Endothelial cell of umbilical vein (primary cell): ENCODE data around the gene CSNK1G1. TPM values are rescaled to one million over a fixed set of nuclear protein-coding genes. Genes with fewer than 3 reads are reported as not detected.
A peak's percentile ranks its signal among the peaks of the same experiment; 100 is the strongest.

Experiments
- BruUV-seq: library from RNA; stranded (reverse); fragments of 400-500 nt; replicated peaks from 2 replicates; lab custom pipeline; 2021; lab: Mats Ljungman, UMichigan
- CTCF ChIA-PET: fragments of 300-600, 350-600 bp; sonication (Branson Sonifier 250); formaldehyde crosslinking; loops from one replicate; lab custom pipeline; 2021; ENCODE audit warnings: antibody characterized with exemption, inconsistent platforms; lab: Charles Lee
- POLR2A ChIA-PET: fragments of 300-600, 350-600 bp; sonication (Branson Sonifier 250); formaldehyde crosslinking; loops from one replicate; lab custom pipeline; 2021; ENCODE audit warnings: antibody characterized with exemption, inconsistent platforms; lab: Charles Lee
- DNase-seq: peaks from one replicate; pipeline ENCODE4 v3.0.0-alpha.2; 2011; ENCODE audit warnings: low read depth, low spot score
- FAIRE-seq: peaks from 2 replicates; lab custom pipeline; 2011; peaks lifted over from hg19 to GRCh38; lab: Jason Lieb, UNC
- H2AFZ ChIP-seq: 2 replicates; pipeline ENCODE4 v1.6.0; 2012; ENCODE audit warnings: low read depth, low read length, control low read depth, inconsistent platforms
- H3K27ac ChIP-seq: 2 replicates; pipeline ENCODE4 v1.5.1; 2011; ENCODE audit warnings: low read depth, mild to moderate bottlenecking, control low read depth, low read length, moderate library complexity; ENCODE audit not compliant: insufficient read depth
- H3K27me3 ChIP-seq, 2 experiments: 2 replicates each; pipeline versions ENCODE4 v1.6.0 to v1.6.1; 2011; ENCODE audit warnings: low read length in 2 of 2, mixed read lengths in 1 of 2; ENCODE audit not compliant: control insufficient read depth in 2 of 2, insufficient read depth in 2 of 2
- H3K36me3 ChIP-seq, 2 experiments: 2 replicates in 1 of 2; 3 replicates in 1 of 2; pipeline ENCODE4 v1.5.1; 2011; ENCODE audit warnings: low read length in 2 of 2, mild to moderate bottlenecking in 1 of 2, moderate library complexity in 1 of 2; ENCODE audit not compliant: control insufficient read depth in 2 of 2, insufficient read depth in 2 of 2; ENCODE audit errors: extremely low read depth in 1 of 2
- H3K4me1 ChIP-seq: 3 replicates; pipeline ENCODE4 v1.5.1; 2011; ENCODE audit warnings: mild to moderate bottlenecking, low read length; ENCODE audit not compliant: control insufficient read depth, insufficient read depth; ENCODE audit errors: extremely low read depth
- H3K4me2 ChIP-seq: 2 replicates; pipeline ENCODE4 v1.6.1; 2011; ENCODE audit warnings: low read length, control low read depth, mixed read lengths; ENCODE audit not compliant: insufficient read depth
- H3K4me3 ChIP-seq, 3 experiments: fragments of 200-600 bp in 1 of 3; sonication (generic), shearing (Covaris generic) in 1 of 3; replicated peaks in 1 of 3; 2 replicates each; pipeline ENCODE4 v1.5.1; 2011 to 2016; ENCODE audit warnings: control low read depth in 3 of 3, low read length in 3 of 3, mild to moderate bottlenecking in 2 of 3, inconsistent platforms in 1 of 3, low read depth in 1 of 3, moderate library complexity in 1 of 3; ENCODE audit not compliant: insufficient read depth in 1 of 3
- H3K79me2 ChIP-seq: 2 replicates; pipeline ENCODE4 v1.6.0; 2012; ENCODE audit warnings: low read length, inconsistent platforms; ENCODE audit not compliant: control insufficient read depth, insufficient read depth
- H3K9ac ChIP-seq: replicated peaks from 2 replicates; pipeline ENCODE3; 2011; ENCODE audit warnings: low read length, control low read depth; ENCODE audit not compliant: insufficient read depth; ENCODE audit errors: extremely low read depth
- H3K9me1 ChIP-seq: replicated peaks from 3 replicates; pipeline ENCODE4 v1.6.0; 2011; ENCODE audit warnings: mild to moderate bottlenecking, low read length; ENCODE audit not compliant: control insufficient read depth, insufficient read depth; ENCODE audit errors: extremely low read depth
- H3K9me3 ChIP-seq: replicated peaks from 2 replicates; pipeline ENCODE4 v1.5.1; 2012; ENCODE audit warnings: low read length, inconsistent platforms; ENCODE audit not compliant: control insufficient read depth, insufficient read depth
- H4K20me1 ChIP-seq: replicated peaks from 2 replicates; pipeline ENCODE3; 2011; ENCODE audit warnings: mild to moderate bottlenecking, low read length; ENCODE audit not compliant: control insufficient read depth, insufficient read depth; ENCODE audit errors: extremely low read depth
- EZH2 ChIP-seq: IDR thresholded peaks from 2 replicates; pipeline ENCODE4 v1.6.1; 2012; ENCODE audit warnings: borderline replicate concordance, low read depth, mild to moderate bottlenecking, moderate library complexity, low read length, inconsistent platforms; ENCODE audit not compliant: severe bottlenecking
- GATA2 ChIP-seq: IDR thresholded peaks from 2 replicates; pipeline ENCODE4 v1.7.0; 2011; ENCODE audit warnings: low read depth, mild to moderate bottlenecking, moderate library complexity, mixed read lengths, low read length; ENCODE audit not compliant: insufficient read length, insufficient read depth
- JUN ChIP-seq: IDR thresholded peaks from 2 replicates; pipeline ENCODE4 v1.6.1; 2011; ENCODE audit warnings: borderline replicate concordance, low read depth; ENCODE audit not compliant: insufficient read length, insufficient read depth
- MAX ChIP-seq: IDR thresholded peaks from 2 replicates; pipeline ENCODE4 v1.6.1; 2011; ENCODE audit not compliant: insufficient read depth, insufficient read length
- POLR2A ChIP-seq: IDR thresholded peaks from 2 replicates; pipeline ENCODE4 v1.6.1; 2012; ENCODE audit warnings: low read depth, mild to moderate bottlenecking, control low read depth, low read length
- POLR2AphosphoS5 ChIP-seq: IDR thresholded peaks from 2 replicates; pipeline ENCODE4 v1.6.1; 2012; ENCODE audit warnings: low read depth, mild to moderate bottlenecking, control low read depth, low read length, moderate library complexity; ENCODE audit not compliant: insufficient read depth
- dilution Hi-C: fragments of 300-500 bp; cut with MboI; formaldehyde crosslinking; loops from one replicate; pipeline ENCODE4 v1.15.0; 2019; ENCODE audit warnings: low sequenced_read_pairs; ENCODE audit not compliant: extremely low pct_ligation_motif_present
- intact Hi-C: fragments of 100-400 bp; cut with micrococcal nuclease; formaldehyde crosslinking; loops from one replicate; pipeline ENCODE4 v1.10.0; 2022
- polyA plus RNA-seq, 4 experiments: library from polyadenylated mRNA; depleted of rRNA in 3 of 4; stranded (reverse) in 3 of 4; unstranded in 1 of 4; fragments of >200 nt; gene quantifications; 2 replicates each; pipeline versions ENCODE4 v1.2.1 to v1.2.3, GENCODE V29; 2011 to 2012; ENCODE audit warnings: missing spikeins in 1 of 4
- total RNA-seq: library from RNA; stranded (reverse); gene quantifications from 2 replicates; pipeline ENCODE4 v1.2.3, GENCODE V29; 2021

The CSNK1G1 gene
- total and polyA plus RNA-seq, 2 donors (not counting 3 experiments of a cell fraction or from before 2014, with no cell fraction given): 9.0 to 31.7 TPM

- H3K9me3 ChIP-seq: no peaks in the 10 kb centered on the region
- no peaks in the 10 kb centered on the region for H3K9me1 ChIP-seq
- intact Hi-C loops (no loop called here), dilution Hi-C loops (no loop called here)
- H2AFZ ChIP-seq: no peak overlapping the region
- H3K4me2 ChIP-seq: no peak overlapping the region
- no peak for FAIRE-seq
- H3K4me1 ChIP-seq: peaks cover 15% of the 10 kb centered on the region
- no peak overlapping the region for H3K9ac ChIP-seq
- POLR2A ChIA-PET: no interaction called here
- no peak overlapping the region for H3K27ac ChIP-seq
- TF ChIP-seq MAX (no peak), JUN (no peak), GATA2 (no peak)
- H3K79me2 ChIP-seq: peaks cover 6% of the 10 kb centered on the region
- no TSS peak for BruUV-seq
- H4K20me1 ChIP-seq: no peaks in the 10 kb centered on the region
- H3K4me3 ChIP-seq: no peak overlapping the region
- no peaks in the 10 kb centered on the region for H3K36me3 ChIP-seq
- CTCF ChIA-PET: interaction anchor here (1.2 to 1.5 kb wide), 2 partner anchors 19 to 106 kb away, joined by 3 to 5 read pairs; partner anchors contain the start of gene CSNK1G1
- H3K27me3 ChIP-seq: no peaks in the 10 kb centered on the region
- DNase-seq: peak; percentile 10
Measured at GRCh38 chr15:64249883-64250575, 105.9 kb downstream of the CSNK1G1 start.

GRCh38 chr15:64249406-64249805 is 106.6 kb downstream of the CSNK1G1 start:
- peaks cover 6% of the 10 kb centered on the region for H3K79me2 ChIP-seq
- CTCF ChIA-PET: interaction anchor here (1.2 to 1.6 kb wide), 3 partner anchors 18 to 88 kb away, joined by 3 to 5 read pairs (median 3); no protein-coding TSS in a partner anchor

More at GRCh38 chr15:64249406-64249805, 106.6 kb downstream of the CSNK1G1 start:
- Histone ChIP-seq H3K9me3 (no peaks in the 10 kb centered on the region), H3K4me1 (peaks cover 15% of the 10 kb centered on the region), H3K36me3 (no peaks in the 10 kb centered on the region), H4K20me1 (no peaks in the 10 kb centered on the region), H3K27me3 (no peaks in the 10 kb centered on the region), H3K9me1 (no peaks in the 10 kb centered on the region), H3K27ac (peak overlapping the region; percentile 12), H2AFZ (no peak overlapping the region), H3K4me3 (no peak overlapping the region), H3K4me2 (no peak overlapping the region), H3K9ac (no peak overlapping the region)
- intact Hi-C loops (no loop called here), dilution Hi-C loops (no loop called here)
- TF ChIP-seq POLR2AphosphoS5: no peak
- no peak for TF ChIP-seq GATA2
- no peak for TF ChIP-seq EZH2
- TF ChIP-seq POLR2A: no peak
- POLR2A ChIA-PET: no interaction called here
- FAIRE-seq (no peak), DNase-seq (no peak)
- BruUV-seq: no TSS peak
